K562 (cell line): Measurements from ENCODE around the gene QSOX2. TPM values are rescaled to one million over a fixed set of nuclear protein-coding genes. Genes with fewer than 3 reads are reported as not detected.
A peak's percentile ranks its signal among the peaks of the same experiment; 100 is the strongest.

Source experiments
- ATAC-seq: fragments of 200-7000 bp; cut with Tn5 transposase; 3 replicates; pipeline ENCODE4 v1.9.1; 2020; ENCODE audit warnings: moderate library complexity
- BruUV-seq: library from RNA; stranded (reverse); fragments of 400-500 nt; replicated peaks from 2 replicates; lab custom pipeline; 2021; lab: Mats Ljungman, UMichigan
- CTCF ChIA-PET: fragments of 300-600 bp; formaldehyde crosslinking; extraction: SDS; loops from one replicate; lab custom pipeline; 2021; ENCODE audit warnings: low intra/inter-chr PET ratio; lab: Yijun Ruan, JAX
- POLR2A ChIA-PET: fragments of 300-600, 350-650 bp; sonication (Branson Sonifier 250); formaldehyde crosslinking; extraction: SDS; loops from one replicate; lab custom pipeline; 2021; ENCODE audit warnings: antibody characterized with exemption, inconsistent platforms; lab: Yijun Ruan, JAX
- DNase-seq, 4 experiments: peaks; one replicate each; pipeline versions ENCODE4 v3.0.0 to v3.0.0-alpha.2; 2011 to 2018; ENCODE audit warnings: low spot score in 3 of 4, mixed read lengths in 3 of 4; ENCODE audit errors: extremely low read depth in 1 of 4
- FAIRE-seq: peaks from 2 replicates; lab custom pipeline; 2011; peaks lifted over from hg19 to GRCh38; lab: Jason Lieb, UNC
- H2AFZ ChIP-seq: 2 replicates; pipeline ENCODE4 v1.6.0; 2011; ENCODE audit warnings: low read depth, low read length, control low read depth, inconsistent platforms
- H3K27ac ChIP-seq: fragments of 200-600 bp; 3 replicates; pipeline ENCODE4 v1.8.0; 2011; ENCODE audit warnings: low read depth, mild to moderate bottlenecking, control low read depth, inconsistent platforms, low read length, moderate library complexity, mixed read lengths; ENCODE audit errors: extremely low read depth
- H3K27me3 ChIP-seq, 2 experiments: fragments of 300-600 bp in 1 of 2; 2 replicates in 1 of 2; 3 replicates in 1 of 2; pipeline versions ENCODE4 v1.6.0 to v1.8.0; 2011; ENCODE audit warnings: inconsistent platforms in 2 of 2, low read length in 2 of 2, mild to moderate bottlenecking in 1 of 2, mixed read lengths in 1 of 2, moderate library complexity in 1 of 2; ENCODE audit not compliant: control insufficient read depth in 2 of 2, insufficient read depth in 2 of 2
- H3K36me3 ChIP-seq: fragments of 300-600 bp; 3 replicates; pipeline ENCODE4 v1.8.0; 2011; ENCODE audit warnings: mild to moderate bottlenecking, low read length, inconsistent platforms; ENCODE audit not compliant: control insufficient read depth, insufficient read depth
- H3K4me1 ChIP-seq, 2 experiments: fragments of 200-600 bp in 1 of 2; replicated peaks in 1 of 2; 2 replicates in 1 of 2; 3 replicates in 1 of 2; pipeline versions ENCODE4 v1.5.1 to v1.8.0; 2011; ENCODE audit warnings: inconsistent platforms in 2 of 2, low read length in 2 of 2, mild to moderate bottlenecking in 1 of 2, mixed read lengths in 1 of 2, moderate library complexity in 1 of 2; ENCODE audit not compliant: control insufficient read depth in 2 of 2, insufficient read depth in 2 of 2
- H3K4me2 ChIP-seq: 2 replicates; pipeline ENCODE4 v1.6.1; 2011; ENCODE audit warnings: low read length, control low read depth, inconsistent platforms, mixed read lengths; ENCODE audit not compliant: insufficient read depth
- H3K4me3 ChIP-seq: fragments of 200-600 bp; sonication (generic), shearing (Covaris generic); 2 replicates; pipeline ENCODE4 v1.5.1; 2016; ENCODE audit warnings: control low read depth, inconsistent platforms
- H3K79me2 ChIP-seq: fragments of 200-600 bp; 3 replicates; pipeline ENCODE4 v1.8.0; 2011; ENCODE audit warnings: low read length, inconsistent platforms; ENCODE audit not compliant: control insufficient read depth, insufficient read depth
- H3K9ac ChIP-seq, 2 experiments: 2 replicates each; pipeline versions ENCODE4 v1.6.0 to v1.6.1; 2011; ENCODE audit warnings: low read depth in 2 of 2, low read length in 2 of 2, control low read depth in 1 of 2, inconsistent platforms in 1 of 2, mild to moderate bottlenecking in 1 of 2, mixed read lengths in 1 of 2; ENCODE audit not compliant: insufficient read depth in 1 of 2
- H3K9me1 ChIP-seq: one replicate; pipeline ENCODE4 v1.6.0; 2011; ENCODE audit warnings: inconsistent platforms, mild to moderate bottlenecking, low read length, moderate library complexity; ENCODE audit not compliant: control insufficient read depth, insufficient read depth
- H3K9me3 ChIP-seq: replicated peaks from 2 replicates; pipeline ENCODE4 v1.5.1; 2011; ENCODE audit warnings: low read depth, low read length, inconsistent platforms; ENCODE audit not compliant: control insufficient read depth, insufficient read depth
- H4K20me1 ChIP-seq: replicated peaks from 2 replicates; pipeline ENCODE4 v1.6.1; 2011; ENCODE audit warnings: low read length, inconsistent platforms, mixed read lengths; ENCODE audit not compliant: control insufficient read depth, insufficient read depth
- JUNB ChIP-seq: fragments of 450-650 bp; formaldehyde crosslinking; conservative IDR thresholded peaks from 2 replicates; pipeline ENCODE4 v1.4.0; 2020; ENCODE audit warnings: mild to moderate bottlenecking
- MAFF ChIP-seq: IDR thresholded peaks from 2 replicates; pipeline ENCODE4 v1.6.1; 2012; ENCODE audit warnings: low read length, improper control_type of control experiment
- WGBS: fragments of 100-300 bp; shearing (Covaris generic); methylation state at CpG from one replicate; pipeline ENCODE4 v1.1.6; 2016; ENCODE audit warnings: low coverage, mixed read lengths; ENCODE audit not compliant: insufficient coverage; ENCODE audit errors: missing lambda C conversion rate; 5-methylcytosine and 5-hydroxymethylcytosine counted together
- in situ Hi-C: fragments of 300-500 bp; cut with MboI; formaldehyde crosslinking; loops from 4 replicates; pipeline ENCODE4 v1.15.0; 2018; ENCODE audit warnings: inconsistent platforms, mixed read lengths
- intact Hi-C: fragments of 100-400 bp; cut with micrococcal nuclease; formaldehyde crosslinking; loops from 2 replicates; pipeline ENCODE4 v1.14.2; 2022
- polyA plus RNA-seq, 8 experiments: library from polyadenylated mRNA; depleted of rRNA in 4 of 8; stranded (reverse) in 5 of 8; unstranded in 3 of 8; fragments of >200 nt; fragmentation: Nextera tagmentation in 2 of 8; fragmentation: Illumina TruSeq in 1 of 8; extraction: Ambion mirVana in 2 of 8; extraction: Trizol in 1 of 8; gene quantifications; 2 replicates each; pipeline versions ENCODE4 v1.2.1 to v1.2.3, GENCODE V29; 2011 to 2014; ENCODE audit warnings: inconsistent platforms in 1 of 8, missing spikeins in 1 of 8
- total RNA-seq, 7 experiments: library from RNA; depleted of rRNA in 6 of 7; stranded (reverse); fragments of >200 nt in 6 of 7; fragmentation: Illumina TruSeq in 2 of 7; extraction: Trizol in 2 of 7; gene quantifications; 2 replicates each; pipeline versions ENCODE4 v1.2.1 to v1.2.3, GENCODE V29; 2011 to 2021; ENCODE audit warnings: low replicate concordance in 1 of 7
- TF ChIP-seq, protein P1 (sequence below): fragments of 450-650 bp; IDR thresholded peaks from 2 replicates; pipeline ENCODE4 v1.6.1; 2018; ENCODE audit not compliant: partially characterized antibody

The QSOX2 gene
- total and polyA plus RNA-seq, 9 of the 15 experiments (the other 6 are each of a cell fraction or from before 2014, with no cell fraction given), result 0.51 to 23.7 (median 12.7) TPM

- H3K79me2 ChIP-seq, result no peaks in the 10 kb centered on the region
- peaks cover 0 to 27% of the 10 kb centered on the region in 2 experiments; a peak in 2 of 5 replicates for H3K4me1 ChIP-seq
- DNase-seq (no peak), ATAC-seq (no peak), FAIRE-seq (peak; percentile 15)
- intact Hi-C loops (no loop called here), in situ Hi-C loops (no loop called here)
- CTCF ChIA-PET, result no interaction called here
- no peak overlapping the region for H3K4me3 ChIP-seq
- H3K36me3 ChIP-seq, result no peaks in the 10 kb centered on the region
- H3K27me3 ChIP-seq, result peaks cover 31 to 68% of the 10 kb centered on the region in 2 experiments
- no peaks in the 10 kb centered on the region for H3K9me3 ChIP-seq
- H3K4me2 ChIP-seq, result no peak overlapping the region
- BruUV-seq, result no TSS peak
- no peak overlapping the region for H3K9ac ChIP-seq
- TF ChIP-seq, protein P1, sequence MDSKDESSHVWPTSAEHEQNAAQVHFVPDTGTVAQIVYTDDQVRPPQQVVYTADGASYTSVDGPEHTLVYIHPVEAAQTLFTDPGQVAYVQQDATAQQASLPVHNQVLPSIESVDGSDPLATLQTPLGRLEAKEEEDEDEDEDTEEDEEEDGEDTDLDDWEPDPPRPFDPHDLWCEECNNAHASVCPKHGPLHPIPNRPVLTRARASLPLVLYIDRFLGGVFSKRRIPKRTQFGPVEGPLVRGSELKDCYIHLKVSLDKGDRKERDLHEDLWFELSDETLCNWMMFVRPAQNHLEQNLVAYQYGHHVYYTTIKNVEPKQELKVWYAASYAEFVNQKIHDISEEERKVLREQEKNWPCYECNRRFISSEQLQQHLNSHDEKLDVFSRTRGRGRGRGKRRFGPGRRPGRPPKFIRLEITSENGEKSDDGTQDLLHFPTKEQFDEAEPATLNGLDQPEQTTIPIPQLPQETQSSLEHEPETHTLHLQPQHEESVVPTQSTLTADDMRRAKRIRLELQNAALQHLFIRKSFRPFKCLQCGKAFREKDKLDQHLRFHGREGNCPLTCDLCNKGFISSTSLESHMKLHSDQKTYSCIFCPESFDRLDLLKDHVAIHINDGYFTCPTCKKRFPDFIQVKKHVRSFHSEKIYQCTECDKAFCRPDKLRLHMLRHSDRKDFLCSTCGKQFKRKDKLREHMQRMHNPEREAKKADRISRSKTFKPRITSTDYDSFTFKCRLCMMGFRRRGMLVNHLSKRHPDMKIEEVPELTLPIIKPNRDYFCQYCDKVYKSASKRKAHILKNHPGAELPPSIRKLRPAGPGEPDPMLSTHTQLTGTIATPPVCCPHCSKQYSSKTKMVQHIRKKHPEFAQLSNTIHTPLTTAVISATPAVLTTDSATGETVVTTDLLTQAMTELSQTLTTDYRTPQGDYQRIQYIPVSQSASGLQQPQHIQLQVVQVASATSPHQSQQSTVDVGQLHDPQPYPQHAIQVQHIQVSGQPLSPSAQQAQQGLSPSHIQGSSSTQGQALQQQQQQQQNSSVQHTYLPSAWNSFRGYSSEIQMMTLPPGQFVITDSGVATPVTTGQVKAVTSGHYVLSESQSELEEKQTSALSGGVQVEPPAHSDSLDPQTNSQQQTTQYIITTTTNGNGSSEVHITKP, result peak; percentile 63
- TF ChIP-seq JUNB (CRISPR knock-in tag) (no peak), MAFF (no peak)
- peaks cover 4% of the 10 kb centered on the region for H4K20me1 ChIP-seq
- H3K27ac ChIP-seq, result no peak overlapping the region
- H2AFZ ChIP-seq, result no peak overlapping the region
- POLR2A ChIA-PET, result interaction anchor here (0.6 to 0.9 kb wide), 2 partner anchors 9 kb away, joined by 3 read pairs; no protein-coding TSS in a partner anchor
- WGBS, result 16% methylated on average over 12 of the region's 12 CpGs
- H3K9me1 ChIP-seq, result no peaks in the 10 kb centered on the region
Observed at GRCh38 chr9:136179101-136179616, 66.5 kb downstream of the QSOX2 start.
